Transverse colon (tissue), 4 donors: Measurements from ENCODE around the gene RNF11.

ENCODE experiments used
- CTCF ChIP-seq, 5 experiments: fragments of 200-600 bp in 3 of 5; fragments of 450-650 bp in 2 of 5; sonication (generic) in 3 of 5; IDR thresholded peaks; 1 replicate in 2 of 5; 2 replicates in 3 of 5; pipeline ENCODE4 v1.5.1; 2016 to 2017; ENCODE audit warnings: antibody characterized with exemption in 5 of 5, inconsistent platforms in 3 of 5, mild to moderate bottlenecking in 2 of 5, moderate library complexity in 1 of 5
- POLR2A ChIP-seq: fragments of 450-650 bp; IDR thresholded peaks from one replicate; pipeline ENCODE4 v1.6.1; 2016; ENCODE audit warnings: antibody characterized with exemption, mild to moderate bottlenecking, moderate library complexity
- POLR2AphosphoS5 ChIP-seq, 3 donors: sonication (generic); formaldehyde crosslinking; IDR thresholded peaks; one replicate each; pipeline ENCODE4 v1.6.1; 2016; ENCODE audit warnings: antibody characterized with exemption in 3 of 3

- TF ChIP-seq POLR2A (no peak), CTCF (IDR thresholded peaks at IDR 0.05) (no peak), POLR2AphosphoS5 (IDR thresholded peaks at IDR 0.05) (no peak)
These were observed 36.8 kb downstream of the RNF11 start for GRCh38 chr1:51272916-51273315.
